GM18517 (cell line): ENCODE data around the gene ZNF75A.

Source experiments
- ATAC-seq: cut with Tn5 transposase; IDR thresholded peaks from one replicate; pipeline ENCODE4 v1.9.1; 2021; ENCODE audit warnings: mild to moderate bottlenecking, moderate library complexity; ENCODE audit not compliant: unreplicated experiment

Gene ZNF75A

DNA sequence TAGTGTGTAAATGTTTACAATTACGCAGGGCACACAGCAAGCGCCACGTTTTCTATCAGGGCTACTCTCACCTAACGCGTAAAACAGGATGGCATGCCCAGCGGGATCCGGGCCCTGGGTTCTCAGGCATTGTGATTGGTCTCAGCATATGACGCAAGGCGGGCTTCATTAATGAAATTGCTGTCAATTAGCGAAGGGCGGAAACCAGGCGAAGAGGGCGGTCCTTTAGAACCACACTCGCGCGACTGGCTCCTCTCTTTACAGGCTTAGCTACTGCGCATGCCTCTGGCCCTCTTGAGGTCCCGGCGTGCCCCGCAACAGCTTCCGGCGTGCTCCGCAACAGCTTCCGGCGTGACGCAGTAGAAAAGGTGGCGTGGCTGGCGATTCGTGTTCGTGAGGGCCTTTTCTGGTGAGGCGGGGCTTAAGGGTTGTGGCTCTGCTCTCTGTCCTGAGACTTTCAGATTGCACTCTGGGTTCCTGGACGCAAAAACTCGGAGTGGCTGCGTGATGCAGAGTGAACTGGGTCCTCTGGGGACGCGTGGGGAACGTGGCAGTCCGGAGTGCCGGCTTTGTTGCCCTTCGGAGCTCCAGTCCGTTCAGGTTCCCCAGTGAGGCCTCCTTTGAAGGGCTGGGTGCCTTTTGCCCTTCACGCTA is 59.6 kb downstream of the ZNF75A start:
- ATAC-seq, result peak; percentile 63
